ENCODE results near the gene LRP2. TPM values are rescaled to one million over a fixed set of nuclear protein-coding genes. Genes with fewer than 3 reads are reported as not detected.

Gene LRP2
- total RNA-seq, 1 donor from 2014 or later: 0.28 TPM

- Mint-ChIP-seq H3K4me3 (no peak overlapping the region), H3K36me3 (ENCODE audit: low read depth) (no peaks in the 10 kb centered on the region), H3K9me3 (no peaks in the 10 kb centered on the region), H3K27ac (no peak overlapping the region), H3K4me1 (no peaks in the 10 kb centered on the region), H3K27me3 (peaks cover 10% of the 10 kb centered on the region)
- DNase-seq: no peak
- intact Hi-C loops (cut with micrococcal nuclease): no loop called here
Observed at GRCh38 chr2:169230204-169230603, 132.1 kb downstream of the LRP2 start.

- H3K36me3 Mint-ChIP-seq (ENCODE audit: low read depth): no peaks in the 10 kb centered on the region
- H3K27ac Mint-ChIP-seq: no peak overlapping the region
- DNase-seq: no peak
- H3K4me1 Mint-ChIP-seq: no peaks in the 10 kb centered on the region
- peaks cover 10% of the 10 kb centered on the region for H3K27me3 Mint-ChIP-seq
- no peaks in the 10 kb centered on the region for H3K9me3 Mint-ChIP-seq
- H3K4me3 Mint-ChIP-seq: no peak overlapping the region
- intact Hi-C loops (cut with micrococcal nuclease): no loop called here
Observed at GRCh38 chr2:169229590-169229989, 132.7 kb downstream of the LRP2 start.

- intact Hi-C loops (cut with micrococcal nuclease): no loop called here
Observed at GRCh38 chr2:169225906-169226305, 136.4 kb downstream of the LRP2 start.

DNA sequence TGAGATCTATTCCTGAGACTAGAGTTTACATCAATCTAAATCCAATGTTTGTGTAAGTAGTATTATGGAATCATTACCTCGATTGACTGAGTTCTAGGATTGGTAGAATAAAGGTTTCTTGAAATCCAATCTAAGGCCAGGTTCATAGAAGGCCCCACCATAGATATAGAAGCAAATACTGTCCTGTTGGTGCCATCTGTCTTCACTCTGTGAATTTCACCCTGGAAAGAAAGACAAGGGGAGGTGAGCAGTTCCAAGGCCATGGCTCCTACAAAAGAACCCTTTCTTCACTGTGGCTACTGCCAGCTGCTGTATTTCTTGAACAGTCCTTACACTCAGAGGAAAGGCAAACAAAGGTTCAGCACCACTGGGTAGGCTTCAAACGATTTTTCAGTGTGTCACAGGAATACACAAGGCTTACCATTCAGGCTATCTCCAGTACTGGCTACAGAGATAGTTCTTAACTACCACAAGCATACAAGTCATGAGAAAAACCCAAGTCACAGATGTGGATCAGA, 137.0 kb downstream of the LRP2 start:
- H3K4me3 Mint-ChIP-seq: no peak overlapping the region
- peaks cover 11% of the 10 kb centered on the region for H3K27me3 Mint-ChIP-seq

More at GRCh38 chr2:169225906-169226305, 136.4 kb downstream of the LRP2 start:
- DNase-seq: no peak
- Mint-ChIP-seq H3K27ac (no peak overlapping the region), H3K4me1 (no peaks in the 10 kb centered on the region), H3K4me3 (no peak overlapping the region), H3K9me3 (no peaks in the 10 kb centered on the region), H3K36me3 (ENCODE audit: low read depth) (no peaks in the 10 kb centered on the region), H3K27me3 (peaks cover 13% of the 10 kb centered on the region)

DNA sequence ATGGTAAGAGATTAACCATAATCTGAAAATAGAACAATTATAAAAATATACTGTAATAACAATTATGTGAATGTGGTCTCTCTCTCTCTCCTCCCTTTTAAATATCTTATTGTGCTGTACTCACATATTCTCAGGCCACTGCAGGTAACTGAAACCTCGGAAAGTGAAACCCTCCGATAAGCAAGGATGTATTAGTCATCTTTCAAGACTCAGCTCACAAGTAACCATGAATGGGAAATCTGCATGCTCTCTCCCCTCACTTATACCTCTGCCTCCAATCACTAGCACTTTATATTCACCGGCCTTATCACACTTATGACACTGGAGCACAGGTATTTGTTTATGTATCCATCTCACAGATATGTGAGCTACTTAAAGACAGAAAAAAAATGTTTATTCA, 139.7 kb downstream of the LRP2 start:
- DNase-seq: no peak
- Mint-ChIP-seq H3K36me3 (ENCODE audit: low read depth) (no peaks in the 10 kb centered on the region), H3K4me1 (no peaks in the 10 kb centered on the region), H3K4me3 (no peak overlapping the region), H3K9me3 (no peaks in the 10 kb centered on the region), H3K27me3 (peaks cover 5% of the 10 kb centered on the region), H3K27ac (no peak overlapping the region)
- intact Hi-C loops (cut with micrococcal nuclease): loop anchor here (5.0 kb wide), 1 partner anchor 260 kb away; no protein-coding TSS in a partner anchor

More for the DNA sequence above, 137.0 kb downstream of the LRP2 start:
- H3K36me3 Mint-ChIP-seq (ENCODE audit: low read depth): no peaks in the 10 kb centered on the region
- H3K9me3 Mint-ChIP-seq: no peaks in the 10 kb centered on the region
- intact Hi-C loops (cut with micrococcal nuclease): no loop called here
- H3K4me1 Mint-ChIP-seq: no peaks in the 10 kb centered on the region
- no peak for DNase-seq
- no peak overlapping the region for H3K27ac Mint-ChIP-seq

- no peak overlapping the region for H3K4me3 Mint-ChIP-seq
- no peak for DNase-seq
Observed at GRCh38 chr2:169221745-169222369, 140.5 kb downstream of the LRP2 start.

GRCh38 chr2:169210917-169211316, 151.4 kb downstream of the LRP2 start:
- no peaks in the 10 kb centered on the region for H3K36me3 Mint-ChIP-seq (ENCODE audit: low read depth)
- H3K4me1 Mint-ChIP-seq: no peaks in the 10 kb centered on the region
- intact Hi-C loops (cut with micrococcal nuclease): no loop called here
- H3K9me3 Mint-ChIP-seq: no peaks in the 10 kb centered on the region
- H3K27ac Mint-ChIP-seq: no peak overlapping the region
- H3K27me3 Mint-ChIP-seq: peaks cover 12% of the 10 kb centered on the region
- no peak for DNase-seq
- no peak overlapping the region for H3K4me3 Mint-ChIP-seq

More at GRCh38 chr2:169221745-169222369, 140.5 kb downstream of the LRP2 start:
- no peaks in the 10 kb centered on the region for H3K36me3 Mint-ChIP-seq (ENCODE audit: low read depth)
- H3K27me3 Mint-ChIP-seq: peaks cover 5% of the 10 kb centered on the region
- H3K9me3 Mint-ChIP-seq: no peaks in the 10 kb centered on the region
- intact Hi-C loops (cut with micrococcal nuclease): loop anchor here (5.0 kb wide), 1 partner anchor 260 kb away; no protein-coding TSS in a partner anchor
- H3K4me1 Mint-ChIP-seq: no peaks in the 10 kb centered on the region
- H3K27ac Mint-ChIP-seq: no peak overlapping the region

DNA sequence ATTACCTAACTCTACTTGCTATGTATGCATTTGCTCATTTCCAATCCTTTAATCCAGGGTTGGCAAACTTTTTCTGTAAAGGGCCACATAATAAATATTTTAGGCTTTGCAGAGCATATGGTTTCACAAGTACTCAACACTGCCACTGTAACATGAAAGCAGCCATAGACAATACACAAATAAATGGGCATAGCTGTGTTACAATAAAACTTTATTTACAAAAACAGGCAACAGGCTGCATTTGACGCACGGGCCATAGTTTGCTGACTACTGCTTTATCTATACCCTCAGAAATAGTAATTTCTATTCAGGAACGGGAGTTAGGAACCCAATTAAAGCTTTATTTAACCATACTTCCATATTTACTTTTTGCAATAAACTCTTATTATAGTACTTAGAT, 154.3 kb downstream of the LRP2 start:
- intact Hi-C loops (cut with micrococcal nuclease): no loop called here
- no peaks in the 10 kb centered on the region for H3K36me3 Mint-ChIP-seq (ENCODE audit: low read depth)
- DNase-seq: no peak
- no peaks in the 10 kb centered on the region for H3K9me3 Mint-ChIP-seq
- H3K27ac Mint-ChIP-seq: no peak overlapping the region
- H3K4me3 Mint-ChIP-seq: no peak overlapping the region
- H3K27me3 Mint-ChIP-seq: peaks cover 17% of the 10 kb centered on the region
- no peaks in the 10 kb centered on the region for H3K4me1 Mint-ChIP-seq

DNA sequence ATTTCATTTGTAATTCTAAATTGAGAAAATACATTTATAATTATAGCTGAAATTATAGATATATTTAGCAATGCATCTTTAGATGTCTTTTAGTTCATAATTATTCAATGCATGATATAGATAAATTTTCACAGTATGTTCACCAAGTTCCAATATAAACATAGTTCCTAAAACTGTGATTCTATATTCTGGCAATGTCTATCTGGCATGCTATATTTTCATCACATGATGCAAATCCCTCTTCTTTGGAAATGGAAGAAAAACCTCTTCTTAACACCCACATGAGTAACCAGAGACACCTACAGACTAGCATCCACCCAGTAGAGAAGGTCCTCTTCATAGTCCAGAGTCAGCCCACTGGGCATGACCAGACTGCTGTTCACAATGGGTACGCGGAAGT, 157.2 kb downstream of the LRP2 start:
- Mint-ChIP-seq H3K27ac (no peak overlapping the region), H3K4me3 (no peak overlapping the region), H3K36me3 (ENCODE audit: low read depth) (no peaks in the 10 kb centered on the region), H3K4me1 (no peaks in the 10 kb centered on the region), H3K9me3 (no peaks in the 10 kb centered on the region), H3K27me3 (peaks cover 15% of the 10 kb centered on the region)
- intact Hi-C loops (cut with micrococcal nuclease): no loop called here
- DNase-seq: no peak

GRCh38 chr2:169203952-169204351, 158.4 kb downstream of the LRP2 start:
- intact Hi-C loops (cut with micrococcal nuclease): no loop called here
- Mint-ChIP-seq H3K27ac (no peak overlapping the region), H3K4me1 (no peaks in the 10 kb centered on the region), H3K9me3 (no peaks in the 10 kb centered on the region), H3K4me3 (no peak overlapping the region), H3K36me3 (ENCODE audit: low read depth) (no peaks in the 10 kb centered on the region), H3K27me3 (peaks cover 11% of the 10 kb centered on the region)
- no peak for DNase-seq

DNA sequence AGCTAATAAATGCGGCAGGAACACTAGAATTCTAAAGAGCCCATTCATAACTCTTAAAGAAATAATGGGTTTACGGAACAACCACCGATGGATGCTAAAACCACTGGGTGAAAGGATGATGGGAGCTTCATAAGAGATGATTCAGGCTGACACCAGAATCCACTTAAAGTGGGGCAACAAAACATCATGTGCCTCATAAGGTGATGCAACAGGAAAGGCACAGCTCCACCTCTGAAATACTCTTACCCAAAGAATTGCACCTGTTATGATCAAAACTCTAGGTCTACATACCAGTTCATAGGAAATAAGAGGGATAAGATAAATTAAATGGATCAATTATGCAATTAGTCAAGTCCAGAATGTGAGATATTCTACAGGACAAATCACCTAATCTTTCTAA, 161.6 kb downstream of the LRP2 start:
- Mint-ChIP-seq H3K27me3 (peaks cover 8% of the 10 kb centered on the region), H3K4me1 (no peaks in the 10 kb centered on the region), H3K27ac (no peak overlapping the region), H3K4me3 (no peak overlapping the region), H3K36me3 (ENCODE audit: low read depth) (no peaks in the 10 kb centered on the region), H3K9me3 (no peaks in the 10 kb centered on the region)
- intact Hi-C loops (cut with micrococcal nuclease): no loop called here
- no peak for DNase-seq

DNA sequence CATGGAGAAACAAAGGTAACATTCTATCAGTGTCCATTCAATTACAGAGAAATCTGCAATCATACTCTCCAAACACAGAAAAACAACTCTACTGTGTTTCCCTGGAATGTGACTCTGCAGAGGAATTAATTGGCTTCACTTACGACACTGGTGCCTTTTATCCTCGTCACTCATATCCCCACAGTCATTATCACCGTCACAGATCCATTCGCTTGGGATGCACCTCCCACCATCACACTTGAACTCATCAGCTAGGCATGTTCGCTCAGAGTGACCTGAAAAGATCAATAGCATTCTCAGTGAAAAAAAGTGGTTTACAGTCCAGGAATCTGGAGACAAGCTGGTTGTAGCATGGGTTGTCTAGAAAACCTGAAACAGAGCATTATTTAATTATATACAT, 168.7 kb downstream of the LRP2 start:
- Mint-ChIP-seq H3K9me3 (no peaks in the 10 kb centered on the region), H3K4me1 (no peaks in the 10 kb centered on the region), H3K27ac (no peak overlapping the region), H3K27me3 (peaks cover 8% of the 10 kb centered on the region), H3K36me3 (ENCODE audit: low read depth) (no peaks in the 10 kb centered on the region), H3K4me3 (no peak overlapping the region)
- no peak for DNase-seq
- intact Hi-C loops (cut with micrococcal nuclease): no loop called here

DNA sequence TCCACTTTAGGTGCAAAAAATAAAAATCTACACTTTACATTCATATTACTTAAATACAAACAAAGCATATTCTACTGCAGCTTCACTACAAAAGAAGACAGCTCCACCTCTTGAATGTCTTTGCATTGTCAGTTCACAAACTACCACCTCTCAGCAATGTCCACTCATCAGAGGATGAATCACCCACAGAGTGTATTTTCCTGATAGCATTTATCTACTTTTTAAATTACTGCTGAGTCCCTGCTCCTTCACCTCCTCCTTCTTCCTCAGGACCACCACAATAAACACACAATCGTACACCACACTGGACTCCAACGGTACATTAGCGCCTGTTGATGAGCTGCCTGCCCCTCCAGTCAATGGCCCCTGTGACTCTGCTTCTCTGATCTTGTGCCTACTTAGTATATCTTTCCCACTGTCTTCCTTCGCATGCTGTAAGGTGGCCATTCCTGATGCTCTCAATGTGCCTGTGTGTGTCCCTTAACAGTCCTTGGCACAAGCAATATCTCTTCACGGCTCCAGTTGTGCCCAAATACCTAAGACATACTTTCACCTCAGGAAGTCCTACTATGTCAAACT, 172.0 kb downstream of the LRP2 start:
- peaks cover 12% of the 10 kb centered on the region for H3K27me3 Mint-ChIP-seq
- no peak overlapping the region for H3K4me3 Mint-ChIP-seq
- no peak for DNase-seq
- no peaks in the 10 kb centered on the region for H3K9me3 Mint-ChIP-seq
- intact Hi-C loops (cut with micrococcal nuclease): no loop called here
- H3K4me1 Mint-ChIP-seq: no peaks in the 10 kb centered on the region
- no peak overlapping the region for H3K27ac Mint-ChIP-seq
- no peaks in the 10 kb centered on the region for H3K36me3 Mint-ChIP-seq (ENCODE audit: low read depth)

- Mint-ChIP-seq H3K4me3 (no peak overlapping the region), H3K9me3 (no peaks in the 10 kb centered on the region), H3K36me3 (ENCODE audit: low read depth) (no peaks in the 10 kb centered on the region), H3K27ac (no peak overlapping the region), H3K4me1 (no peaks in the 10 kb centered on the region), H3K27me3 (peaks cover 10% of the 10 kb centered on the region)
- intact Hi-C loops (cut with micrococcal nuclease): no loop called here
- no peak for DNase-seq
Observed at GRCh38 chr2:169189132-169189531, 173.2 kb downstream of the LRP2 start.
